H7 (cell line): ENCODE data around the gene UBAP2L. TPM values are rescaled to one million over a fixed set of nuclear protein-coding genes. Genes with fewer than 3 reads are reported as not detected.

ENCODE experiments used
- total RNA-seq: library from RNA; depleted of rRNA; stranded (reverse); fragments of >200 nt; shearing (Covaris generic); gene quantifications from 2 replicates; pipeline ENCODE4 v1.2.3, GENCODE V29; 2014; rRNA removed

The UBAP2L gene
- total RNA-seq, 1 experiment from 2014 or later: 162 TPM

Other genes starting within 250 kb of the UBAP2L start
- 202 and 232 TPM in 2 replicates for gene JTB, start 243.3 kb upstream of the UBAP2L start, total RNA-seq
- 50.7 and 57.3 TPM in 2 replicates for gene RAB13, start 234.6 kb upstream of the UBAP2L start, total RNA-seq
- 2,701 and 3,425 TPM in 2 replicates for gene RPS27, start 230.2 kb upstream of the UBAP2L start, total RNA-seq
- 0.03 TPM in 1 of 2 replicates, not detected in the other for gene NUP210L, start 65.9 kb upstream of the UBAP2L start, total RNA-seq
- gene TPM3, start 28.9 kb upstream of the UBAP2L start, total RNA-seq: 712 and 754 TPM in 2 replicates
- not detected in 2 replicates for gene CFAP141, start 14.6 kb upstream of the UBAP2L start, total RNA-seq
- gene HAX1, start 51.7 kb downstream of the UBAP2L start, total RNA-seq: 147 and 188 TPM in 2 replicates
- not detected in 2 replicates for gene AQP10, start 100.1 kb downstream of the UBAP2L start, total RNA-seq
- 62.0 and 73.2 TPM in 2 replicates for gene ATP8B2, start 104.6 kb downstream of the UBAP2L start, total RNA-seq
- gene IL6R, start 184.4 kb downstream of the UBAP2L start, total RNA-seq: 8.6 and 10.3 TPM in 2 replicates